Neuronal stem cell (in vitro differentiated cells): ENCODE results near the gene RNASE8.

Experiments
- DNase-seq: peaks from one replicate; pipeline ENCODE4 v3.0.0-alpha.2; 2013; ENCODE audit warnings: low spot score
- H2AFZ ChIP-seq: one replicate; pipeline ENCODE4 v1.6.1; 2013; ENCODE audit warnings: mild to moderate bottlenecking, low read length, inconsistent platforms
- H2AK5ac ChIP-seq: 2 replicates; pipeline ENCODE4 v1.6.1; 2013; ENCODE audit warnings: low read depth, mild to moderate bottlenecking, inconsistent platforms, low read length, moderate library complexity, mixed read lengths
- H2BK120ac ChIP-seq: 2 replicates; pipeline ENCODE4 v1.6.1; 2013; ENCODE audit warnings: low read depth, mild to moderate bottlenecking, inconsistent platforms, low read length, moderate library complexity, mixed read lengths
- H2BK12ac ChIP-seq: one replicate; pipeline ENCODE4 v1.6.1; 2013; ENCODE audit warnings: low read length, inconsistent platforms
- H2BK15ac ChIP-seq: 2 replicates; pipeline ENCODE4 v1.6.1; 2013; ENCODE audit warnings: mild to moderate bottlenecking, low read length, inconsistent platforms, mixed read lengths
- H2BK5ac ChIP-seq: one replicate; pipeline ENCODE4 v1.6.1; 2013; ENCODE audit warnings: inconsistent platforms, mild to moderate bottlenecking, low read length, moderate library complexity
- H3K14ac ChIP-seq: one replicate; pipeline ENCODE4 v1.6.1; 2013; ENCODE audit warnings: low read length, inconsistent platforms
- H3K18ac ChIP-seq: 2 replicates; pipeline ENCODE4 v1.6.1; 2013; ENCODE audit warnings: low read length, inconsistent platforms
- H3K23ac ChIP-seq: 2 replicates; pipeline ENCODE4 v1.6.1; 2013; ENCODE audit warnings: low read depth, mild to moderate bottlenecking, mixed read lengths, low read length, inconsistent platforms; ENCODE audit not compliant: poor library complexity
- H3K27ac ChIP-seq: replicated peaks from 3 replicates; pipeline ENCODE4 v1.5.1; 2013; ENCODE audit warnings: low read length, inconsistent platforms
- H3K27me3 ChIP-seq, 3 experiments: 2 replicates each; pipeline ENCODE4 v1.6.1; 2013; ENCODE audit warnings: low read length in 3 of 3, mild to moderate bottlenecking in 2 of 3, inconsistent platforms in 1 of 3, low read depth in 1 of 3, mixed read lengths in 1 of 3, moderate library complexity in 1 of 3; ENCODE audit not compliant: control insufficient read depth in 3 of 3, insufficient read depth in 3 of 3
- H3K36me3 ChIP-seq, 2 donors: replicated peaks in 1 of 2; 2 replicates each; pipeline ENCODE4 v1.6.1; 2013; ENCODE audit warnings: low read length in 2 of 2; ENCODE audit not compliant: control insufficient read depth in 2 of 2, insufficient read depth in 2 of 2
- H3K4ac ChIP-seq: 2 replicates; pipeline ENCODE4 v1.6.1; 2013; ENCODE audit warnings: inconsistent platforms, mild to moderate bottlenecking, low read length, moderate library complexity
- H3K4me1 ChIP-seq, 2 donors: 1 replicate in 1 of 2; 2 replicates in 1 of 2; pipeline ENCODE4 v1.6.1; 2013; ENCODE audit warnings: low read length in 2 of 2, low read depth in 1 of 2; ENCODE audit not compliant: control insufficient read depth in 2 of 2, insufficient read depth in 1 of 2
- H3K4me2 ChIP-seq: one replicate; pipeline ENCODE4 v1.6.1; 2013; ENCODE audit warnings: mild to moderate bottlenecking, low read length, inconsistent platforms; ENCODE audit not compliant: insufficient read depth, poor library complexity, severe bottlenecking
- H3K4me3 ChIP-seq, 2 donors: 2 replicates each; pipeline ENCODE4 v1.5.1; 2013; ENCODE audit warnings: low read length in 2 of 2, mild to moderate bottlenecking in 2 of 2, inconsistent platforms in 1 of 2, moderate library complexity in 1 of 2
- H3K79me1 ChIP-seq: one replicate; pipeline ENCODE4 v1.6.1; 2013; ENCODE audit warnings: low read depth, mild to moderate bottlenecking, inconsistent platforms, low read length, moderate library complexity
- H3K9ac ChIP-seq: one replicate; pipeline ENCODE4 v1.6.1; 2013; ENCODE audit warnings: mild to moderate bottlenecking, low read depth, low read length, inconsistent platforms; ENCODE audit not compliant: poor library complexity
- H3K9me3 ChIP-seq, 2 donors: replicated peaks in 1 of 2; 2 replicates each; pipeline versions ENCODE3 to v1.6.1; 2013; ENCODE audit warnings: low read length in 2 of 2, mild to moderate bottlenecking in 2 of 2, inconsistent platforms in 1 of 2, low read depth in 1 of 2, mixed read lengths in 1 of 2, moderate library complexity in 1 of 2; ENCODE audit not compliant: control insufficient read depth in 2 of 2, insufficient read depth in 1 of 2
- H4K8ac ChIP-seq: one replicate; pipeline ENCODE4 v1.6.1; 2013; ENCODE audit warnings: low read depth, mild to moderate bottlenecking, inconsistent platforms, low read length, moderate library complexity
- H4K91ac ChIP-seq: one replicate; pipeline ENCODE4 v1.6.1; 2013; ENCODE audit warnings: low read length, low read depth, mild to moderate bottlenecking, inconsistent platforms; ENCODE audit not compliant: poor library complexity
- WGBS, 2 donors: extraction: QIAGEN DNeasy Blood & Tissue Kit; methylation state at CpG; one replicate each; pipeline ENCODE4 v1.1.7; 2013; ENCODE audit warnings: missing lambda C conversion rate in 2 of 2, mixed read lengths in 1 of 2; ENCODE audit not compliant: insufficient read length in 2 of 2, insufficient replicate concordance in 1 of 2; ENCODE audit errors: extremely low coverage in 2 of 2; 5-methylcytosine and 5-hydroxymethylcytosine counted together

Gene RNASE8

GRCh38 chr14:21075719-21076437, 18.3 kb downstream of the RNASE8 start:
- Histone ChIP-seq H3K4ac (no peak overlapping the region), H3K4me3 (no peak overlapping the region), H3K4me1 (peaks cover 8% of the 10 kb centered on the region in 2 donors), H3K18ac (no peak overlapping the region), H3K9me3 (no peaks in the 10 kb centered on the region), H2AFZ (no peak overlapping the region), H3K79me1 (peaks cover 7% of the 10 kb centered on the region), H2BK120ac (no peak overlapping the region), H3K27me3 (no peaks in the 10 kb centered on the region), H2AK5ac (no peak overlapping the region), H4K8ac (no peak overlapping the region), H2BK15ac (no peak overlapping the region), H3K27ac (no peak overlapping the region), H2BK12ac (no peak overlapping the region), H3K4me2 (no peak overlapping the region), H3K23ac (no peak overlapping the region), H4K91ac (no peak overlapping the region), H3K36me3 (peaks cover 66 to 87% of the 10 kb centered on the region in 2 donors), H2BK5ac (no peak overlapping the region), H3K14ac (no peak overlapping the region), H3K9ac (peak overlapping the region; percentile 55)
- no CpG with 5 or more reads among the region's 9 CpGs for WGBS, 2 donors
- DNase-seq = no peak

- Histone ChIP-seq H3K23ac (no peak overlapping the region), H4K8ac (no peak overlapping the region), H3K4ac (no peak overlapping the region), H2BK12ac (no peak overlapping the region), H2BK15ac (no peak overlapping the region), H3K79me1 (peaks cover 6% of the 10 kb centered on the region), H2AK5ac (no peak overlapping the region), H3K27me3 (no peaks in the 10 kb centered on the region), H3K4me3 (no peak overlapping the region), H3K14ac (no peak overlapping the region), H3K9ac (no peak overlapping the region), H3K27ac (no peak overlapping the region), H4K91ac (no peak overlapping the region), H2BK5ac (no peak overlapping the region), H3K4me2 (no peak overlapping the region), H3K36me3 (peaks cover 81 to 100% of the 10 kb centered on the region in 2 donors), H2AFZ (no peak overlapping the region), H3K4me1 (peaks cover 0 to 2% of the 10 kb centered on the region in 2 donors), H3K9me3 (no peaks in the 10 kb centered on the region), H2BK120ac (no peak overlapping the region), H3K18ac (no peak overlapping the region)
- DNase-seq = no peak
- no CpG with 5 or more reads among the region's 2 CpGs for WGBS, 2 donors
Measured at GRCh38 chr14:21077672-21078071, 20.1 kb downstream of the RNASE8 start.

- H4K8ac ChIP-seq = no peak overlapping the region
- H3K4ac ChIP-seq = no peak overlapping the region
- no peak overlapping the region for H2BK5ac ChIP-seq
- H3K18ac ChIP-seq = no peak overlapping the region
- no peaks in the 10 kb centered on the region for H3K27me3 ChIP-seq
- no peak overlapping the region for H3K4me3 ChIP-seq
- no peak overlapping the region for H3K14ac ChIP-seq
- DNase-seq = no peak
- no peak overlapping the region for H2AK5ac ChIP-seq
- no peak overlapping the region for H3K27ac ChIP-seq
- no peak overlapping the region for H2AFZ ChIP-seq
- H2BK120ac ChIP-seq = no peak overlapping the region
- no peak overlapping the region for H3K23ac ChIP-seq
- H4K91ac ChIP-seq = no peak overlapping the region
- no peaks in the 10 kb centered on the region for H3K9me3 ChIP-seq
- peaks cover 6% of the 10 kb centered on the region for H3K79me1 ChIP-seq
- H2BK15ac ChIP-seq = no peak overlapping the region
- no peak overlapping the region for H3K4me2 ChIP-seq
- WGBS, 2 donors = no CpG with 5 or more reads among the region's 5 CpGs
- H3K4me1 ChIP-seq = no peaks in the 10 kb centered on the region
- no peak overlapping the region for H3K9ac ChIP-seq
- H2BK12ac ChIP-seq = no peak overlapping the region
- H3K36me3 ChIP-seq = peaks cover 80 to 99% of the 10 kb centered on the region in 2 donors
Measured at GRCh38 chr14:21078287-21078686, 20.7 kb downstream of the RNASE8 start.

GRCh38 chr14:21078726-21079125, 21.1 kb downstream of the RNASE8 start:
- no peaks in the 10 kb centered on the region for H3K9me3 ChIP-seq
- no peak overlapping the region for H3K18ac ChIP-seq
- H3K27ac ChIP-seq = no peak overlapping the region
- no peak overlapping the region for H4K91ac ChIP-seq
- no peaks in the 10 kb centered on the region for H3K27me3 ChIP-seq
- no peak overlapping the region for H2BK5ac ChIP-seq
- no peak overlapping the region for H2BK12ac ChIP-seq
- H3K36me3 ChIP-seq = peaks cover 80 to 99% of the 10 kb centered on the region in 2 donors
- no peak overlapping the region for H2AFZ ChIP-seq
- H3K4ac ChIP-seq = no peak overlapping the region
- H3K23ac ChIP-seq = no peak overlapping the region
- no peak overlapping the region for H2BK15ac ChIP-seq
- no peak for DNase-seq
- no peak overlapping the region for H3K4me3 ChIP-seq
- H3K9ac ChIP-seq = no peak overlapping the region
- H3K79me1 ChIP-seq = peaks cover 4% of the 10 kb centered on the region
- WGBS, 2 donors = no CpG with 5 or more reads among the region's 10 CpGs
- no peak overlapping the region for H2BK120ac ChIP-seq
- no peak overlapping the region for H3K4me2 ChIP-seq
- H3K14ac ChIP-seq = no peak overlapping the region
- H2AK5ac ChIP-seq = no peak overlapping the region
- no peak overlapping the region for H4K8ac ChIP-seq
- H3K4me1 ChIP-seq = no peaks in the 10 kb centered on the region
